ENCODE results near the gene IGFBP4.

Gene IGFBP4

DNA sequence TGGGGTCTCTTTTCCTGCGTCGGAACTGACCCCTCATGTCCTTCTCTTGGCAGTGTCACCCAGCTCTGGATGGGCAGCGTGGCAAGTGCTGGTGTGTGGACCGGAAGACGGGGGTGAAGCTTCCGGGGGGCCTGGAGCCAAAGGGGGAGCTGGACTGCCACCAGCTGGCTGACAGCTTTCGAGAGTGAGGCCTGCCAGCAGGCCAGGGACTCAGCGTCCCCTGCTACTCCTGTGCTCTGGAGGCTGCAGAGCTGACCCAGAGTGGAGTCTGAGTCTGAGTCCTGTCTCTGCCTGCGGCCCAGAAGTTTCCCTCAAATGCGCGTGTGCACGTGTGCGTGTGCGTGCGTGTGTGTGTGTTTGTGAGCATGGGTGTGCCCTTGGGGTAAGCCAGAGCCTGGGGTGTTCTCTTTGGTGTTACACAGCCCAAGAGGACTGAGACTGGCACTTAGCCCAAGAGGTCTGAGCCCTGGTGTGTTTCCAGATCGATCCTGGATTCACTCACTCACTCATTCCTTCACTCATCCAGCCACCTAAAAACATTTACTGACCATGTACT lies 13.2 kb downstream of the IGFBP4 start:
- no peak for DNase-seq (ENCODE audit: low spot score)

DNA sequence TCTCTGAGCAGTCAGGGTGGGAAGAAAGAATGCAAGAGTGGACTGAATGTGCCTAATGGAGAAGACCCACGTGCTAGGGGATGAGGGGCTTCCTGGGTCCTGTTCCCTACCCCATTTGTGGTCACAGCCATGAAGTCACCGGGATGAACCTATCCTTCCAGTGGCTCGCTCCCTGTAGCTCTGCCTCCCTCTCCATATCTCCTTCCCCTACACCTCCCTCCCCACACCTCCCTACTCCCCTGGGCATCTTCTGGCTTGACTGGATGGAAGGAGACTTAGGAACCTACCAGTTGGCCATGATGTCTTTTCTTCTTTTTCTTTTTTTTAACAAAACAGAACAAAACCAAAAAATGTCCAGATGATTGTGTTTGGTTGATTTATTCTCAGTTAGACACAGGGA lies 14.1 kb downstream of the IGFBP4 start:
- no peak for DNase-seq (ENCODE audit: low spot score)

DNA sequence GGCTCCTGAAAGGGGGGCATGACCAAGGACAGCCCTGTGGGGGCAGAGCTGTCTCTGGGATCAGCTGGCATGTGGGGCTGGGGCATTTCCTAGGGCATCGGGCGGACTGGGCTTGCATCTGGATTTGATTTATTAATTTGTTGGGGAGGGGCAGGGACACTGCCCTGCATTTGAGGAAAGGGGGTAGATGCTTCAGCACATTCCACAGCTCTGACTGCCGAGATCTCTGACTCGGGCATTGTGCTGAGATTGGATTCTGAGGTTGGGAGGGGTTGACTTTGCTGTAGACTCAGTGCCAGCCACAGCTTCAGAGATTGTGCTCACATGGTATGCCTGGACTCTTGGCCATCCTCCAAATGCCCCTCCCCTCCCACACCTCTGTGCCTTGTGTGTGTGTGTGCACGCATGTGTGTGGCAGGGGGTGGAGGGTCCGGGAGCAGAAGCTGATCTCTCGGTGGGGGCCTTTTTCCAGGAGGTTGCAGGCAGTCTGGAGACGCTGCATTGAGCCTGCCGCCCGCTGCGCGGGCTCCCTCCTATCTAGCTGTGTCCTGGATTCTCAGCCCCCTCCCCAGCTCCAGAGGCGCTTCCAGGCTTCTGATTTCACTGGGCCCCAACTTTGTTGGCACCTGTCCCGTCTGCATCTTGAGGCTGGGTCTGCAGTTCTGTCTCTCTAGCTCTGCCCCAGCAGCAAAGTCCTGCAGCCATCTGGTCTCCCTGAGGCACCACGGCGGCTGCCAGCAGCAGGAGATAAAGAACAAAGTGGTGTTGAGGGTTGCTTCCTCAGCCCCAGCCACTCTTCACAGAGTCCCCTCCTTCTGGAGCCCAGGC lies 14.9 kb downstream of the IGFBP4 start:
- DNase-seq (ENCODE audit: low spot score) = no peak

DNA sequence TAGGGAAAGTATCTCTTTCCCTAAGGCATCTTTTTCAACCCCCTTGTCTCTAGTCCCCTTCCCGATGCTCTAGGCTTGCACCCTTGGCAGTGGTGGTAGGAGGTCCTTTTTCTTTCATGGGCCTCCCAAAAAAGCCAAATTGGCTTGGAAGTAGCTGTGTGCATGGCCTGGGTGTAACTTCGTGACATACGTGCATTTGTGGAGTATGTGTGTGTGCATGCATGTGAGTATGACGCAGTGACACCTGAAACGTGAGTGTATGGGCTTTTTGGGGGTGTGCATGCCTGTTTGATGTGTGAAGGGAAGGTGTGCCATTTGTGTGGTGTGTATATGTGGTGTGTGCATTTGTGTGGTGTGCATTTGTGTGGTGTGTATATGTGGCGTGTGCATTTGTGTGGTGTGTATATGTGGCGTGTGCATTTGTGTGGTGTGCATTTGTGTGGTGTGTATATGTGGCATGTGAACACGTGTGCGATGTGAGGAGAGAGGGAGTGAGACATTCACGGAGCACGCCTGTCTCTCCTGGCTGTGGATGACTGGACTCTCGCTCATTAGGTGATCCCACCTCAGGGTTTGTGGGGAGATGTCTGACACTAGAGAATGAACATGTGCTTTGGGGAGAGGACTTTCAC lies 15.7 kb downstream of the IGFBP4 start:
- DNase-seq (ENCODE audit: low spot score) = no peak

DNA sequence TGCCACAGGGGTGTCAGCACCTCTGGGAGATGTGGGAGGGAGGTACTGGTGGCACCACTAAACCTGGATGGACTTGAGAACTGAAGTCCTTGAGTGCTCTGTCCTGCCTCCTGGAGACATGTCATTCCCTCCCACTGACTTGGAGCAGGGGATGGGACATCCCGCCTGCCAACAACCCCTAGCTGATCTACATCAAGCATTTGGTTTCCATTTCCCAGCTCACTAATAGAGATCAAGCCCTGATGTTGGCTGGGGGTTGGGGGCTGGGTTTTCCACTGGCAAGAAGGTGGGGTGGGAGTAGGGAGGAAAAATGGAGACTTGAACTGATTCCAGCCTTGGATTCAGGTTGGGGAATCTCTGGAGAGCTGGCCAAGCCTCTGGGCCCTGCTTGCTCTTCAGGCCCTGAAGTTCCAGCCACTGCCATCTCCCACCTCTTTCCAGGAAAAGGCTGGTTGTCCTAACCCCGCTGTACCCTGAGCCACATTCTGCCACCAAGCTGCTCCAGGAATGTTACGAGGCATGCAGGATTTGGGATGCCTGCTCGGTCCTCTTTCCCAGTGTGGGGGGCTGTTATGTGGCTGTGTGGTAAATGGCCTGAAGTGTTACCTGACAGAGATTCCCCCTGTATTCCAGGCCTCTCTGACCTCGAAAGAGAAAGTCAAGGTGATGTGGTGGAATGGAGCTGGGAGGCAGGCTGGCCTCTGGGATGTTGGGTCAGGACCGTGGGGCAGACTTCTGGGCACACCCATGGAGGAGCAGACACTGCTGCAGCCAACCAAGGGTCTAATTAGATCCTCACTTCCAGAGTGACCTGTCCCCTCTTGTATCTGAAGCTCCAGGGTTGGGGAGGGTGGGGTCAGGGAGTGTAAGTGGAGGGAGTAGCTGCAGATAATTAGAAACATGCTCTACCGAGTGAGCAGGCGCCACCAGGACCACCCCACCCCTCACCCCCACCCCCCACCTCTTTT lies 16.7 kb downstream of the IGFBP4 start:
- no peak for DNase-seq (ENCODE audit: low spot score)

DNA sequence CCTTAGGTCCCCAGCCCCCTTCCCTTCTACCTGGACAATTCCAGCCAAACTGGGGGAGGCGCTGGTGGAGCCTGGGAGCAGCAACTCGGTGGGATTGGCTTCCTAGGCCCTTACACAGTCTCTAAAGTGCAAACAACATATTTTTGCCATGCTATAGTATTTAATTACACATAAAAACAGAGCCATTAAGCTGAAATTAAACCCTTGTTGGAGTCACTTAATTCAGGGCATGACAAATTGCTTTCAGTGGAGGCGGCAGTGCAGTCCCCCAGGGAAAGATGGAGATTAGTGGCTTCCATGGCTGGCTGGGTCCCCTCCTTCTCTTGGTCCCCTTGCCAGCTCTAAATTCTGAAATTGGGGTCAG lies 17.3 kb downstream of the IGFBP4 start:
- no peak for DNase-seq (ENCODE audit: low spot score)

DNA sequence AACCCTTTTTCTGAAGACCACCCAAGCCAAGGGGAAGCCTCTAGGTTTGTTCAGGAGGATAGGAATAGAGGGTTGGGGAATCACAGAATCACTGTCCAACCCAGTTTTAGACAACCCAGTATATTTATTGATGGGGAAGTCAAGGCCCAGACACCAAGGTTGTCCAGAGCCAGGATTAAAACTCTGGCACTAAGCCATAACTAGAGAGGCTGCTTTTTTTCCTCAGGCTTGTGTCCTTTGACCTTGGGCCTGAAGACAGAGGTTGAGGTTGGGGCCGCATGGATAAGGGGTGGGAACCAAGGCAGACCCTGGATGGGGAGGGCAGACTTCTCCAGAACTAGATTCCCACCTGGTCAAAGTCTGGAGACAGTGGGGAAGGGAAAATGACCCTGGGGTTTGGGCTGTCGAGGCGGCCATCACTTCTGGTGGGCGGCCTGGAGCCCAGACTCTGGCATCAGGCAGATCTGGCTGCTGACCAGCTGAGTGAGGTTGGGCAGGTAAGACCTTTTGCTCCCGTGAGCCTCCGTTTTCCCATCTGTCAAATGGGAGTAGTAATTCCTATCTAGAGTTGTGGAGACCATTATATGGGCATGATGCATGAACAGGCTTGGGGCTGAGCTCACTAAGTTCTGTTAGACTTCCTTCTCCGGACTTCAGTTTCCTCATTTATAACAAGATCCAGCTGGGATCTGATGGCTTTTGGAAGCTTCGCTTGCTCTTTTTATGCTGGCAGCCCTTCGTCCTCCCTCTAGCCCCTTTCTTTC lies 17.9 kb downstream of the IGFBP4 start:
- no peak for DNase-seq (ENCODE audit: low spot score)

DNA sequence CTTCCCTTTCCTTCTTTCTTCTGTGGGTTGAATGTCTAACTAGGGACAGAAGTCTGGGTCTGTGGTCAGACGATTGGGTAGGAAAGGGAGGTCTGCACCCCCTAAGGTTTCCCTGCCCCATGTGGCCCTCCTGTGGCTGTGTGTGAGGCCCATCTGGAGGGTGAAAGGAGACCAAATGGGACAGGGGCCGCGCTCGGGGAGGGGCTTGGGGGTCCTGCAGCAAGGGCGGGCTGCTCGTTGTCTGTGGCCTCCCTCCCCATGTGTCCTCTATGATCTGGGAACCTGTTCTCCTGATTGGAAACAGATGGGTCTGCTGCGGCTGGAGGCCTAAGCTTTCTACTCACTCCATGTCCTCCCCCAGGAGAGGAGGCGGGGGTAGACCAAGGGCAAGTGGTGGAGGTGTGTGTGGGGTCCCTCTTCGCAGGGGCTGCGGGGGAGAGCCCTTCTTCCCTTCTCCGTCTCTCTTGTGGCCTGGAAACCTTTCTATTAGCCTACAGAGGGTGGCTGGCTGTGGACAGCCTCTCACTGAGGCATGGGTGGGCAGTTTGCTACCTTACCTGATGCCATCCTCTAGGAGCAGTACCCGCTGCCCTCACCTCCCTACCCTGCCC lies 18.6 kb downstream of the IGFBP4 start:
- no peak for DNase-seq (ENCODE audit: low spot score)

DNA sequence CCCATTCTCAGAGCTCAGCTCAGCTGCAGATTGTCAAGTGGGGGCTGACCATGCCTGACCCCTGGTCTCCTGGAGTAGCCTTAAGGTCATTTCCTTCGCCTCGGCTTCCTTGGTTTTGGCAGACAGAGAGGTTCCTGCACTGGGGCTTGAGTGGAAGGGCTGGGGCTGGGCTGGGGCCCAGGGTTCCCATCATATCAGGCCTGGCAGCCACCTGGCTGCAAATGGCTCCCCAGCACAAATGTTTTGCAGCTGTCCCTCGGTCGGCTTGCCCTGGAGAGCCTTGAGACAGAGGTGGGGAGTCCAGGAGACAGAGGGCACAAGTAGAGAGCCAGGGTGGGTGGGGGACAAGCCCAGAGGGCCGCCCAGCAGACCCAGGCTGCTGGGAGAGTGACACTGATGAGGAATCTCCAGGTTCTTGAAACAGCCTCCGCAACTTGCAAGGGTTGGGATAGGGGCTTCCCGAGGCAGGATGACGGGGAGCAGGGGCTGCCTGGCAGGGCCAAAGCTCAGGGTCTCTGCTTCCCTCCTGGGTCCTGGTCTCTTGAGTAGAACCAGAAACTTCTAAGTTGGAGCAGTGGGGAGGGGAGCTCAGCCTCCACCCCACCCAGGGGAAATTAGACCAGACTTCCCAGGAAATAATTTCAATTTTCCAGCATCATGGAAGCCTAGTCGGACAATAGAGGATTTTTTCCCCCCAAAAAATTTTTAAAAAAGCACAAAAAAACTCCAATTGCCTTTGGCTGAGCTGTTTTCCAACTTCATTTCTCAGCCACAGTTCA lies 19.3 kb downstream of the IGFBP4 start:
- DNase-seq (ENCODE audit: low spot score) = no peak

DNA sequence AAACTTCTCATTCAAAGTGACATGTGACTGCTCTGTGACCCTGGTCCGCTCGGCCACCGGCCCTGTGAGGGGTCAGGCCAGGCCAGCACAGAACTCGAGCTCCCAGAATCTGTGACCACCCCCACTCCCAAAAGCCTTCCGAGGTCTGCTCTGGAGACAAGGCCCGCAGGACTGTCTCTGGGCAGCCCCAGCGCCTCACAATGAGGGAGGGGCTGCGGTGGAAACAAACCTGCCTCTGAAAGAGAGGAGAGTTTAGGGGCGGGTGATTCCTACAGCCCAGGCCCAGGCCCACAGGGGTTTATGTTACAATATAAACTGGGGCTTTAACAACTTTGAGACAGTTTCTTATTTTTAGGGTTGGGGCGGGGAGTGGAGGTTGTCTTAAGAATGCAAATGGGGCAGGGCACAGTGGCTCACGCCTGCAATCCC lies 19.9 kb downstream of the IGFBP4 start:
- DNase-seq (ENCODE audit: low spot score) = no peak

DNA sequence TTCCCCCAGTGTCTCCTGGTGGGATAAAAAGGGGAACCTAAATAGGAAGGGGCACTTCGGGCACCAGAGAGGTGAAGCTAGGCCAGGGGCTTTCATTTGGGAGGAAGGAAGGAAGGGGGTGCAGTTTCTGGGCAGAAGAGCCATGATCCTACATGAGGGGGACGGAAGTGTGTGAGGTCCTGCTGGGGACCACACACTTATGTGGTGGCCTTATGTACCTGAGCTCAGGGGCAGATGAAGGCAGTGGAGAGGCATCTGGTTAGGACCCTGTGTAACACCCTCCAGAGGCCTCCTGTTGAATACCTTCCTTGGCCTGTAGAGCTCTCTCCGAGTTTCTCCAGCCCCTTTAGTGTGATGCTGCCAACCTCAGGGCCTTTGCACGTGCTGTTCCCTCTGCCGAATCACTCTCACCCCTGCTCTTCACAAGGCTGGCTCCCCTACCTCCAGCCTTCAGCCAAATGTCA lies 21.2 kb downstream of the IGFBP4 start:
- no peak for DNase-seq (ENCODE audit: low spot score)

DNA sequence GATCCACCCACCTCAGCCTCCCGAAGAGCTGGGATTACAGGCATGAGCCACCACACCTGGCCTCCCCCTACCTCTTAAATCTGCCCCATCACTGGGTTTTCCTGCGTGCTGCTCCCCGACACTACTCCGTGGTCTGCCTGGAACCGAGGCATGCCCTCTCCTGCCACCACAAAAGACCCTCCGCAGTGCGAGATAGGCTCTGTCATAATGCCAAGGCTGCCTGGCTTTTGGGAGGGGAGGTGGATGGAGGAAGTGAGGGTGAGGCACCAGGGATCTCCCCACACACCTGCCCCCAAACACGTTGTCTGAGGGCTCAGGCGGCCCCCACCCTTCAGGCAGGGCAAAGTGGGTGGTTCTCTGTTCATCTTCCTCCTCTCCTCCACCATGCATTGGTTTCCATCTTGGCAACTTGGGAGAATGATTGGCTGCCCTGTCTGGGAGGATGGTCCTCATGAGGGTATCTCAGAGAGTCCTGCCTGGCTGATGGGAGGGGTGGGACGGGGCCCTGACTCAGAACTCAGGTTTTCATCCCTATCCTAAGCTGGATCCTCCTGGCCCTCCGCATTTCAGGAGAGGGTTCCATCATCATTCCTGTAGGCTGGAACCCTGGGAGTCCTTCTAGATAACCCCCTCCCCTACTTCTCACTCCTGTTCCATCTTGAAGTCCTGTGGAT lies 23.2 kb downstream of the IGFBP4 start:
- DNase-seq (ENCODE audit: low spot score) = no peak

DNA sequence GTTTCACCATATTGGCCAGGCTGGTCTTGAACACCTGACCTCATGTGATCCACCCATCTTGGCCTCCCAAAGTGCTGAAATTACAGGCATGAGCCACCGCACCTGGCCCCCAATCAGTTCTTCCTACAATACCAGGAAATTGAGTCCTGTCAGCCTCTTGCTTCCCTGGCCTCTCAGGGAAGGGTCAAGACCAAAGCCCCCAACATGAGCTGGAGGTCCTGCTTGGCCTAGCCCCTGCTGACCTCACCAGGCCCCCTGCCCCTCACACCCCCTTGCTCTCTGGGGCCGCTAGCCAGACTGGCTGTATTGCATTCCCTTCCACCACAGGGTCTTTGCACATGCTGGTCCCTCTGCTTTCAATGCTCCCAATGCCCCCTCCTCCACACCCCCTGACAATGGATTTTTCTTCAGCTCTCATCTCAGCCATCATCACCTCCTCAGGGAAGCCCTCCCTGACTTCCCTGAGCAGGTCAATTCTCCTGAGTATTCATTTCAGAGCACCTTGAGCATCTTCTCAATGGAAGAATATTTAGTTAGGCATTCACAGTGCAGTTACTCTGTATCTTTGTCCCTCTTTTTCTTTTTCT lies 24.1 kb downstream of the IGFBP4 start:
- DNase-seq (ENCODE audit: low spot score) = no peak

DNA sequence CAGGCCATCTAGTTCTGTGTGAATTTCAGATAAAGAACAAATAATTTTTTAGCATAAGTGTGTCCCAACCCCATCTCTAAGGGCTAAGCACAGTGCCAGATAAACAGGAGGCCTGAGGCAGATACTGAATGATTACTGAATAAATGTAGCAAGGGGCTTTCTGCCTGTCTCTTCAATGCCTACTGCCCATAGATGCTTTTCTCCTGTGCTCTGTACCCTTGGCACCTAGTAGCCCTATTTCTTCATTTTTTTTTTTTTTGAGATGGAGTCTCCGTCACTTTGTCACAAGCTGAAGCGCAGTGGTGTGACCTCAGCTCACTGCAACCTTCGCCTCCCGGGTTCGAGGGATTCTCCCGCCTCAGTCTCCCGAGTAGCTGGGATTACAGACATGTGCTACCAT lies 25.3 kb downstream of the IGFBP4 start:
- DNase-seq (ENCODE audit: low spot score) = no peak

DNA sequence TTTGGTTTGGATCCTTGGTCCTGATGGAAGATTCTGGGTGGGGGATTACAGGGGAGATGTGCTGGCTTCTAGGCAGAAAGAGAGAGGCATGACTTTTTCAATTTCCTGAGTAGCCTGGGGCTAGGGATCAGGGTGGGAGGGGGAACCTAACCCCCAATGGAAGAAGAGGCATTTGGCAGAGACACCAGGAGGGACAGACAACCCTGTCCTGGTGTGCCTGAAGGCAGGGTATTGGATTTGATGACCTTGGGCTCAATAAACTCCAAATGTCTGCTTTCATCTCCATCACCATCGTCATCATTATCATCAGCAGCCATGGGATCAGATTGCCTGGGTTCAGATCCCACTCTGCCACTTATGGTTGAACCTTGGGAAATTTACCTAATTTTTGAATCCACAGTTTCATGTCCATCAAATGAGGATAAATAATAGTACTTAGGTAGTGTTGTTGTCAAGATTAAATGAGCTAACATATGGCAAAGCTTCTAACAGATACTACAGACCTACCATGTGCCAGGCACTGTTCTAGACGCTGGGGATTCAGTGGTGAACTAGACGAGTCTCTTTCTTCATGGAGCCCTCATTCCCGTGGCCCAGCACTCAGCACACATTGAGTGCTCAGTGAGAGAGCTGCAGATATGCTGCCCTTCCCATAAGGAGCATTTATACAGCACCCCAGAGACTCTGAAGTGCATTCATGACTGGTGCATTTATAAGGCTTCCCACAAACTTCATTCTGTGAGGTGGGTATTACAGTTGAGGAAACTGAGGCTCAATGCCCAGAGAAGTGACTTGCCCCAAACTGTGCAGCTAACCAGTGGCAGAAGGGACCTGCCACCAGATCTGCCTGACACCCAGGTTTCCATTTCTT lies 26.8 kb downstream of the IGFBP4 start:
- DNase-seq (ENCODE audit: low spot score) = no peak

DNA sequence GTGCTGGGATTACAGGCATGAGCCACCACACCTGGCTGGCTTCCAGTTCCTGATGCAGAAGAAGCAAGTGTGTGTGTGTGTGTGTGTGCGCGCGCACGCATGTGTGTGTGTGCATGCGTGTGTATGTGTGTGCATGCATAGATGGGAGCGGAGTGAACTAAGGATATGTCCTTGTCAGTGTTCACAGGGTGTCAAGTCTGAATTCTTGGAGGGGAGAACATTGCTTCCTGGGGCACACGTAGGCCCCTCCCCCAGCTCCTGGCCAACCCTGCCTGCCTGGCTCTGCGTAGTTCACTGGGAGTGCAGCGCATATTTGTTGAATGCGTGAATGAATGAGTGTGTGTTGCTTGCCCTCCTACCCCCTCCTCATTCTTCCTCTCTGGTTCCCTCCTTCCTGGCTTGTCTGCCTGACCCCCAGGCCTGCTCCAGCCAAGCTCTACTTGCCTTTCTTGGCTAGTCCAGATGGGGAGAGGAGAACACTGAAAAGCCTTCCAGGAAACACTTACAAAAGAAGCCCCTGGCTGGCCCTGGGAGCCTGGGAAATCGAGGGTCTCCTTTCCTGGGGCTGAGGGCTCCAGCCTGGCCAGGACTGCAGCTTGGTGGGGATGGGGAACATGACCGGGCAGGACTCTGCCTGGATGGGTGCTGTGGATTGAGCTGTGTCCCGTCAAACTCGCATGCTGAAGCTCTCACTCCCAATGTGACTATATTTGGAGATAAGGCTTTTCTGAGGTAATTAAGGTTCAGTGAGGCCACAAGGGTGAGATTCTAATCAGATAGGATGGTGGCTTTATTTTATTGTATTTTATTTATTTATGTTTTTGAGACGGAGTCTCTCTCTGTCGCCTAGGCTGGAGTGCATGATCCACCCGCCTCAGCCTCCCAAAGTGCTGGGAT lies 27.9 kb downstream of the IGFBP4 start:
- DNase-seq (ENCODE audit: low spot score) = no peak

All from germinal center (tissue), 1 donor.